Testis (tissue), 3 donors: ENCODE results near the gene SCNN1G. TPM values are rescaled to one million over a fixed set of nuclear protein-coding genes. Genes with fewer than 3 reads are reported as not detected.

Experiments
- DNase-seq: peaks from one replicate; pipeline ENCODE4 v3.0.0-alpha.2; 2019
- H3K27ac ChIP-seq, 2 donors: fragments of 200-600 bp; sonication (generic); one replicate each; pipeline ENCODE4 v1.5.1; 2019
- H3K27me3 ChIP-seq: fragments of 200-600 bp; sonication (generic); one replicate; pipeline ENCODE4 v1.5.1; 2019
- H3K36me3 ChIP-seq: fragments of 200-600 bp; sonication (generic); one replicate; pipeline ENCODE4 v1.5.1; 2017; ENCODE audit warnings: low read depth; ENCODE audit errors: missing control alignments
- H3K4me1 ChIP-seq: fragments of 200-600 bp; sonication (generic); one replicate; pipeline ENCODE4 v1.5.1; 2019
- H3K4me3 ChIP-seq, 2 donors: fragments of 200-600 bp; sonication (generic); one replicate each; pipeline ENCODE4 v1.5.1; 2017 to 2019
- H3K9me3 ChIP-seq: fragments of 200-600 bp; sonication (generic); one replicate; pipeline ENCODE4 v1.5.1; 2017
- CTCF ChIP-seq, 3 experiments: fragments of 450-650 bp in 2 of 3; fragments of 200-600 bp in 1 of 3; sonication (generic) in 1 of 3; IDR thresholded peaks; one replicate each; pipeline ENCODE4 v1.5.1; 2016 to 2019; ENCODE audit warnings: antibody characterized with exemption in 3 of 3, mild to moderate bottlenecking in 2 of 3, moderate library complexity in 1 of 3
- POLR2A ChIP-seq: fragments of 450-650 bp; IDR thresholded peaks from one replicate; pipeline ENCODE4 v1.6.1; 2017; ENCODE audit warnings: antibody characterized with exemption, mild to moderate bottlenecking, moderate library complexity
- WGBS, 2 donors: methylation state at CpG; one replicate each; pipeline ENCODE4 v1.1.5; 2018; 5-methylcytosine and 5-hydroxymethylcytosine counted together
- intact Hi-C: fragments of 100-400 bp; cut with DNase I; formaldehyde crosslinking; loops from one replicate; pipeline ENCODE4 v1.15.1; 2023; ENCODE audit warnings: low total_unique reads
- polyA plus RNA-seq: library from polyadenylated mRNA; stranded (reverse); fragments of 350-450 nt; fragmentation: Illumina TruSeq; extraction: RNeasy Lipid Tissue Mini Kit (QIAGEN cat#74804); gene quantifications from one replicate; pipeline ENCODE4 v1.2.3, GENCODE V29; 2014; ENCODE audit warnings: low read depth, low replicate concordance; ENCODE audit not compliant: insufficient read depth
- total RNA-seq, 2 donors: library from RNA; depleted of rRNA; stranded (reverse); fragments of >200 nt; gene quantifications; one replicate each; pipeline ENCODE4 v1.2.3, GENCODE V29; 2016

SCNN1G gene
- total and polyA plus RNA-seq, 3 donors from 2014 or later, result 0.16 to 0.19 TPM; not detected in 1

DNA sequence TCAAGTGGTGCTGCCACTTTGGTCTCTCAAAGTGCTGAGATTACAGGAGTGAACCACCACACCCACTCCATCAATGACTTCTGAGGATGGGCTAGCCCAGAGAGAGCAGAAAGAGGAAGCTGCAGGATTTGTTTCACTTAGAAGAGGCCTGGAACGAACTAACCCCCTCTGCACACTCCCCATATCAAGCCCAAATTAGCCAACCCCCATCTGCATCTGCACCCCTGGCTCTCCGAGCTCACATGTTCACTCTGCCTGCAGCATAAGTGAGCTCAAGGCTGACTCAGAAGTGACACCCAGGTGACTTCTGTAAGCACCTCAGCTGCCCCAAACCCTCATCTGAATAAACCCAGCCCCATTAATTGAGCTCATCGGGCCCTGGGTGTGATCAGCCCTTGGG is 4.8 kb downstream of the SCNN1G start:
- no peak for DNase-seq
- H3K36me3 ChIP-seq, result no peaks in the 10 kb centered on the region
- H3K27ac ChIP-seq, result no peak overlapping the region
- intact Hi-C loops, result loop anchor here (10.0 kb wide), 1 partner anchor 247 kb away; no protein-coding TSS in a partner anchor
- WGBS, 2 donors, result 55 to 67% methylated on average over 3 of the region's 3 CpGs
- H3K4me3 ChIP-seq, result no peak overlapping the region
- H3K4me1 ChIP-seq, result peaks cover 9% of the 10 kb centered on the region
- H3K9me3 ChIP-seq, result no peaks in the 10 kb centered on the region
- no peaks in the 10 kb centered on the region for H3K27me3 ChIP-seq
- no peak for TF ChIP-seq POLR2A

GRCh38 chr16:23188911-23189310 is 6.4 kb downstream of the SCNN1G start:
- H3K4me3 ChIP-seq, result no peak overlapping the region
- intact Hi-C loops, result loop anchor here (10.0 kb wide), 1 partner anchor 246 kb away; no protein-coding TSS in a partner anchor
- H3K4me1 ChIP-seq, result no peaks in the 10 kb centered on the region
- H3K36me3 ChIP-seq, result no peaks in the 10 kb centered on the region
- H3K27me3 ChIP-seq, result no peaks in the 10 kb centered on the region
- 77 to 94% methylated on average over 2 of the region's 2 CpGs for WGBS, 2 donors
- no peaks in the 10 kb centered on the region for H3K9me3 ChIP-seq
- TF ChIP-seq POLR2A, result no peak
- no peak for TF ChIP-seq CTCF (IDR thresholded peaks at IDR 0.05)
- no peak for DNase-seq
- no peak overlapping the region for H3K27ac ChIP-seq

DNA sequence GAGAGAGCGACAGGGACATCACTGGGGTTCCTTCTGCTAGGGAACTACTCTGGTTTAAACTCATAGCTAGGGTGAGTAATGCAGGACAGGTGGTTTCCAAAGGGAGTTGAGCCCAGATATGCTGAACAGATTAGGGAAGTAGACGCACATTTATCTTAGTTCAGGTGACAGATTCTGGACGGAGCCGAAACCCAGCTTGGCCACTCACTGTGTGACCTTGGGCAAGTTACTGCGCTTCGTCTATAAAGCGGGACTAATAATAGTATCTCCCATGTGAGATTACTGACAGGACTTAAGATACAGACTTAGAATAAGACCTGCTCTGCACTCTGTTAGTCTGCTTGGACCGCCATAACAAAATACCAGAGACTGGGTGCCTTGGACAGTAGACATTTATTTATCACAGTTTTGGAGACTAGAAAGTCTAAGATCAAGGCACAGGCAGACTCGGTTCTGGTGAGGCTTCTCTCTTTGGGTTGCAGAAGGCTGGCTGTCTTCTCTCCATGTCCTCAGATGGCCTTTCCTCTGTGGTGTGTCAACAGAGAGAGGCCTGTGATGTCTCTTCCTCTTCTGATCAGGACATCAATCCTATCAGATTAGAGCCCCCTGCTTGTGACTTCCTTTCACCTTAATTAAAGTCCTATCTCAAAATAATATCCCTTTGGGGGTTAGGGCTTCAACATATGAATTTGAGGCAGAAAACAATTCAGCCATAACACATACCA is 12.1 kb downstream of the SCNN1G start:
- Histone ChIP-seq H3K9me3 (no peaks in the 10 kb centered on the region), H3K27ac (no peak overlapping the region), H3K4me1 (no peaks in the 10 kb centered on the region), H3K27me3 (no peaks in the 10 kb centered on the region), H3K36me3 (no peaks in the 10 kb centered on the region), H3K4me3 (no peak overlapping the region)
- no peak for DNase-seq
- 60 to 75% methylated on average over 9 of the region's 9 CpGs for WGBS, 2 donors
- no peak for TF ChIP-seq CTCF (IDR thresholded peaks at IDR 0.05)
- no peak for TF ChIP-seq POLR2A
- intact Hi-C loops, result no loop called here

GRCh38 chr16:23195366-23195978 is 12.9 kb downstream of the SCNN1G start:
- intact Hi-C loops, result no loop called here
- no peaks in the 10 kb centered on the region for H3K9me3 ChIP-seq
- TF ChIP-seq CTCF (IDR thresholded peaks at IDR 0.05) (no peak), POLR2A (no peak)
- DNase-seq, result no peak
- no peaks in the 10 kb centered on the region for H3K4me1 ChIP-seq
- no peaks in the 10 kb centered on the region for H3K27me3 ChIP-seq
- no peak overlapping the region for H3K27ac ChIP-seq
- WGBS, 2 donors, result 65 to 70% methylated on average over 3 of the region's 3 CpGs
- H3K36me3 ChIP-seq, result no peaks in the 10 kb centered on the region
- H3K4me3 ChIP-seq, result no peak overlapping the region

- DNase-seq, result no peak
- TF ChIP-seq POLR2A (no peak), CTCF (IDR thresholded peaks at IDR 0.05) (no peak)
- no peaks in the 10 kb centered on the region for H3K4me1 ChIP-seq
- no peaks in the 10 kb centered on the region for H3K9me3 ChIP-seq
- H3K4me3 ChIP-seq, result no peak overlapping the region
- no peak overlapping the region for H3K27ac ChIP-seq
- 42 to 59% methylated on average over 5 of the region's 5 CpGs for WGBS, 2 donors
- intact Hi-C loops, result no loop called here
- no peaks in the 10 kb centered on the region for H3K27me3 ChIP-seq
- H3K36me3 ChIP-seq, result no peaks in the 10 kb centered on the region
Observed at GRCh38 chr16:23196539-23196938, 14.0 kb downstream of the SCNN1G start.
